Measurements from ENCODE around the gene VPS37D. TPM values are rescaled to one million over a fixed set of nuclear protein-coding genes. Genes with fewer than 3 reads are reported as not detected.
"Not testable (repeated sequence)": the region's sequence is repeated elsewhere in the genome, so short reads cannot be mapped to it uniquely, and the experiment has no call there.

VPS37D gene
- total RNA-seq, 2 donors from 2014 or later: 0.62 to 2.0 TPM

GRCh38 chr7:73674468-73675124 is 7.0 kb downstream of the VPS37D start:
- intact Hi-C loops (cut with DNase I): loop anchor here (5.0 kb wide), 1 partner anchor 67 kb away; no protein-coding TSS in a partner anchor

GRCh38 chr7:73676062-73676461 is 8.4 kb downstream of the VPS37D start:
- H3K4me1 ChIP-seq; intact Hi-C loops (cut with DNase I); DNase-seq; H3K27ac ChIP-seq; H3K9ac ChIP-seq (ENCODE audit: low read depth in 2 of 2, low read length in 2 of 2); H3K27me3 ChIP-seq; H3K9me3 ChIP-seq; H3K36me3 ChIP-seq; H3K4me3 ChIP-seq: not testable (repeated sequence)

More at GRCh38 chr7:73674468-73675124, 7.0 kb downstream of the VPS37D start:
- no peak for DNase-seq
- Histone ChIP-seq H3K4me3 (no peak overlapping the region), H3K4me1 (no peaks in the 10 kb centered on the region), H3K36me3 (no peaks in the 10 kb centered on the region), H3K27ac (no peak overlapping the region), H3K9ac (ENCODE audit: low read depth in 2 of 2, low read length in 2 of 2) (no peak overlapping the region), H3K9me3 (no peaks in the 10 kb centered on the region), H3K27me3 (no peaks in the 10 kb centered on the region)
- no peak for TF ChIP-seq CTCF (IDR thresholded peaks at IDR 0.05)

GRCh38 chr7:73678862-73679261 is 11.2 kb downstream of the VPS37D start:
- H3K27me3 ChIP-seq: no peaks in the 10 kb centered on the region
- no peak for TF ChIP-seq CTCF (IDR thresholded peaks at IDR 0.05)

GRCh38 chr7:73679709-73680108 is 12.1 kb downstream of the VPS37D start:
- intact Hi-C loops (cut with DNase I): no loop called here
- Histone ChIP-seq H3K27ac (no peak overlapping the region), H3K4me1 (peaks cover 13% of the 10 kb centered on the region), H3K27me3 (no peaks in the 10 kb centered on the region), H3K4me3 (no peak overlapping the region), H3K9me3 (no peaks in the 10 kb centered on the region), H3K9ac (ENCODE audit: low read depth in 2 of 2, low read length in 2 of 2) (no peak overlapping the region), H3K36me3 (no peaks in the 10 kb centered on the region)
- DNase-seq: no peak
- no peak for TF ChIP-seq CTCF (IDR thresholded peaks at IDR 0.05)

More at GRCh38 chr7:73678862-73679261, 11.2 kb downstream of the VPS37D start:
- intact Hi-C loops (cut with DNase I): no loop called here
- Histone ChIP-seq H3K4me3 (no peak overlapping the region), H3K36me3 (no peaks in the 10 kb centered on the region), H3K9me3 (no peaks in the 10 kb centered on the region), H3K9ac (ENCODE audit: low read depth in 2 of 2, low read length in 2 of 2) (no peak overlapping the region), H3K27ac (no peak overlapping the region), H3K4me1 (peaks cover 13% of the 10 kb centered on the region)
- no peak for DNase-seq

GRCh38 chr7:73680501-73680900 is 12.9 kb downstream of the VPS37D start:
- TF ChIP-seq CTCF (IDR thresholded peaks at IDR 0.05): no peak
- DNase-seq: no peak
- intact Hi-C loops (cut with DNase I): no loop called here
- Histone ChIP-seq H3K27ac (no peak overlapping the region), H3K27me3 (no peaks in the 10 kb centered on the region), H3K9me3 (no peaks in the 10 kb centered on the region), H3K4me3 (no peak overlapping the region), H3K36me3 (no peaks in the 10 kb centered on the region), H3K9ac (ENCODE audit: low read depth in 2 of 2, low read length in 2 of 2) (no peak overlapping the region), H3K4me1 (peaks cover 13% of the 10 kb centered on the region)

- Histone ChIP-seq H3K27ac (no peak overlapping the region), H3K4me1 (peaks cover 13% of the 10 kb centered on the region), H3K4me3 (no peak overlapping the region), H3K9me3 (no peaks in the 10 kb centered on the region), H3K27me3 (no peaks in the 10 kb centered on the region), H3K36me3 (no peaks in the 10 kb centered on the region), H3K9ac (ENCODE audit: low read depth in 2 of 2, low read length in 2 of 2) (peak overlapping the region in 1 of 2 donors; percentile 34)
- DNase-seq: no peak
- TF ChIP-seq CTCF (IDR thresholded peaks at IDR 0.05): no peak
- intact Hi-C loops (cut with DNase I): no loop called here
Measured at GRCh38 chr7:73681031-73681430, 13.4 kb downstream of the VPS37D start.

Data from colonic mucosa (tissue), 4 donors.